ENCODE results near the gene PPP6R3.
"Not testable (repeated sequence)": the region's sequence is repeated elsewhere in the genome, so short reads cannot be mapped to it uniquely, and the experiment has no call there.

Gene PPP6R3

GRCh38 chr11:68457898-68458249 lies 2.7 kb upstream of the PPP6R3 start:
- DNase-seq, result no peak

GRCh38 chr11:68458340-68458739 lies 2.2 kb upstream of the PPP6R3 start:
- DNase-seq, result not testable (repeated sequence)

GRCh38 chr11:68459886-68460740 lies 439 bp upstream of the PPP6R3 start:
- DNase-seq, result peak; percentile 95 to 96

GRCh38 chr11:68461575-68461917 lies 994 bp downstream of the PPP6R3 start:
- DNase-seq, result no peak

- no peak for DNase-seq
These were observed 3.2 kb downstream of the PPP6R3 start for GRCh38 chr11:68463714-68464113.

GRCh38 chr11:68467201-68467834 lies 6.8 kb downstream of the PPP6R3 start:
- DNase-seq, result no peak

GRCh38 chr11:68468217-68468828 lies 7.8 kb downstream of the PPP6R3 start:
- peak in 1 of 2 donors; percentile 31 for DNase-seq

GRCh38 chr11:68469122-68469521 lies 8.6 kb downstream of the PPP6R3 start:
- no peak for DNase-seq

GRCh38 chr11:68469642-68470041 lies 9.1 kb downstream of the PPP6R3 start:
- no peak for DNase-seq

- no peak for DNase-seq
These were observed 9.8 kb downstream of the PPP6R3 start for GRCh38 chr11:68470304-68470811.

- peak; percentile 28 to 38 for DNase-seq
These were observed 11.1 kb downstream of the PPP6R3 start for GRCh38 chr11:68471360-68472340.

GRCh38 chr11:68472778-68473177 lies 12.2 kb downstream of the PPP6R3 start:
- DNase-seq, result no peak

- DNase-seq, result no peak
These were observed 13.1 kb downstream of the PPP6R3 start for GRCh38 chr11:68473693-68474092.

GRCh38 chr11:68475626-68476025 lies 15.1 kb downstream of the PPP6R3 start:
- DNase-seq, result not testable (repeated sequence)

GRCh38 chr11:68479390-68479789 lies 18.8 kb downstream of the PPP6R3 start:
- DNase-seq, result no peak

GRCh38 chr11:68480193-68480592 lies 19.6 kb downstream of the PPP6R3 start:
- DNase-seq, result no peak

GRCh38 chr11:68480852-68481510 lies 20.4 kb downstream of the PPP6R3 start:
- no peak for DNase-seq

GRCh38 chr11:68481579-68482240 lies 21.2 kb downstream of the PPP6R3 start:
- no peak for DNase-seq

GRCh38 chr11:68488623-68489022 lies 28.1 kb downstream of the PPP6R3 start:
- no peak for DNase-seq

GRCh38 chr11:68495220-68495729 lies 34.7 kb downstream of the PPP6R3 start:
- DNase-seq, result no peak

- no peak for DNase-seq
These were observed 35.3 kb downstream of the PPP6R3 start for GRCh38 chr11:68495872-68496271.
